ENCODE results near the gene RAB36. TPM values are rescaled to one million over a fixed set of nuclear protein-coding genes. Genes with fewer than 3 reads are reported as not detected.

The RAB36 gene
- total and polyA plus RNA-seq, 5 donors from 2014 or later: 0.17 to 0.61 (median 0.49) TPM; not detected in 1

- DNase-seq (no peak), ATAC-seq (ENCODE audit: low read depth in 2 of 2) (no peak)
- no peaks in the 10 kb centered on the region for H3K36me3 Mint-ChIP-seq
- no peak overlapping the region for H3K4me3 ChIP-seq (ENCODE audit: low read depth, low read length)
- H3K4me1 Mint-ChIP-seq: peaks cover 21 to 83% (median 41%) of the 10 kb centered on the region in 4 donors
- no peaks in the 10 kb centered on the region for H3K9me3 ChIP-seq (ENCODE audit: control insufficient read depth in 2 of 2, low read length in 2 of 2)
- H3K4me3 Mint-ChIP-seq: peak overlapping the region in 1 of 4 donors; percentile 58
- no peaks in the 10 kb centered on the region for H3K36me3 ChIP-seq (ENCODE audit: control insufficient read depth, insufficient read depth, low read length)
- H3K27ac Mint-ChIP-seq: peak overlapping the region in 2 of 3 donors; percentile 25 to 96
- H3K27me3 ChIP-seq (ENCODE audit: control insufficient read depth, insufficient read depth, low read length): no peaks in the 10 kb centered on the region
- H3K9me3 Mint-ChIP-seq: no peaks in the 10 kb centered on the region
- no peak overlapping the region for H3K27ac ChIP-seq (ENCODE audit: insufficient read depth, low read length, poor library complexity, severe bottlenecking)
- H3K27me3 Mint-ChIP-seq: peaks cover 6% of the 10 kb centered on the region
- peaks cover 63% of the 10 kb centered on the region for H3K4me1 ChIP-seq (ENCODE audit: control insufficient read depth, insufficient read depth, low read length, poor library complexity, severe bottlenecking)
Measured at GRCh38 chr22:23140385-23140784, 4.9 kb upstream of the RAB36 start.

GRCh38 chr22:23142546-23143105 is 2.7 kb upstream of the RAB36 start:
- no peaks in the 10 kb centered on the region for H3K27me3 ChIP-seq (ENCODE audit: control insufficient read depth, insufficient read depth, low read length)
- Mint-ChIP-seq H3K36me3 (no peaks in the 10 kb centered on the region), H3K4me3 (peak overlapping the region; percentile 81 to 92 (median 86)), H3K9me3 (no peaks in the 10 kb centered on the region), H3K4me1 (peaks cover 21 to 71% (median 40%) of the 10 kb centered on the region in 4 donors), H3K27ac (peak overlapping the region; percentile 84 to 96 (median 93)), H3K27me3 (peaks cover 6% of the 10 kb centered on the region)
- no peaks in the 10 kb centered on the region for H3K9me3 ChIP-seq (ENCODE audit: control insufficient read depth in 2 of 2, low read length in 2 of 2)
- H3K27ac ChIP-seq (ENCODE audit: insufficient read depth, low read length, poor library complexity, severe bottlenecking): peak overlapping the region; percentile 81
- H3K4me3 ChIP-seq (ENCODE audit: low read depth, low read length): no peak overlapping the region
- ATAC-seq (ENCODE audit: low read depth in 2 of 2) (no peak), DNase-seq (no peak)
- no peaks in the 10 kb centered on the region for H3K36me3 ChIP-seq (ENCODE audit: control insufficient read depth, insufficient read depth, low read length)
- H3K4me1 ChIP-seq (ENCODE audit: control insufficient read depth, insufficient read depth, low read length, poor library complexity, severe bottlenecking): peaks cover 53% of the 10 kb centered on the region

DNA sequence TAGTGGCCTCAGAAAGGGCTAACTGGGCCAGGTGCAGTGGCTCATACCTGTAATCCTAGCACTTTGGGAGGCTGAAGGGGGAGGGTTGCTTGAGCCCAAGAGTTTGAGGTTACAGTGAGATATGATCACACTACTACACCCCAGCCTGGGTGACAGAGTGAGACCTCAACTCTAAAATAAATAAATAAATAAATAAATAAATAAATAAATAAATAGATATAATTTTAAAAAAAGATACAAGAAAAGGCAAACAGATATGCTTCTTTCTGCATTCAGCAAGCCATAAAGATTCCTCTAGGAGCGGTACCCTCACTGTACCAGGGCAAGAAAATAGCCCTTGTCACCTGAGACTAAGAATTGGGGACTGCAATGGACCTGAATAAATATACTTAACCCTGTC is 2.2 kb upstream of the RAB36 start:
- H3K27me3 Mint-ChIP-seq: peaks cover 6% of the 10 kb centered on the region
- no peaks in the 10 kb centered on the region for H3K27me3 ChIP-seq (ENCODE audit: control insufficient read depth, insufficient read depth, low read length)
- ATAC-seq (ENCODE audit: low read depth in 2 of 2) (no peak), DNase-seq (no peak)
- peak overlapping the region; percentile 81 for H3K27ac ChIP-seq (ENCODE audit: insufficient read depth, low read length, poor library complexity, severe bottlenecking)
- H3K9me3 ChIP-seq (ENCODE audit: control insufficient read depth in 2 of 2, low read length in 2 of 2): no peaks in the 10 kb centered on the region
- H3K4me1 Mint-ChIP-seq: peaks cover 18 to 66% (median 35%) of the 10 kb centered on the region in 4 donors
- H3K4me3 Mint-ChIP-seq: peak overlapping the region in 3 of 4 donors; percentile 8 to 85 (median 68)
- H3K4me1 ChIP-seq (ENCODE audit: control insufficient read depth, insufficient read depth, low read length, poor library complexity, severe bottlenecking): peaks cover 48% of the 10 kb centered on the region
- peak overlapping the region in 2 of 3 donors; percentile 93 to 96 for H3K27ac Mint-ChIP-seq
- H3K36me3 ChIP-seq (ENCODE audit: control insufficient read depth, insufficient read depth, low read length): no peaks in the 10 kb centered on the region
- no peaks in the 10 kb centered on the region for H3K9me3 Mint-ChIP-seq
- no peaks in the 10 kb centered on the region for H3K36me3 Mint-ChIP-seq
- no peak overlapping the region for H3K4me3 ChIP-seq (ENCODE audit: low read depth, low read length)

DNA sequence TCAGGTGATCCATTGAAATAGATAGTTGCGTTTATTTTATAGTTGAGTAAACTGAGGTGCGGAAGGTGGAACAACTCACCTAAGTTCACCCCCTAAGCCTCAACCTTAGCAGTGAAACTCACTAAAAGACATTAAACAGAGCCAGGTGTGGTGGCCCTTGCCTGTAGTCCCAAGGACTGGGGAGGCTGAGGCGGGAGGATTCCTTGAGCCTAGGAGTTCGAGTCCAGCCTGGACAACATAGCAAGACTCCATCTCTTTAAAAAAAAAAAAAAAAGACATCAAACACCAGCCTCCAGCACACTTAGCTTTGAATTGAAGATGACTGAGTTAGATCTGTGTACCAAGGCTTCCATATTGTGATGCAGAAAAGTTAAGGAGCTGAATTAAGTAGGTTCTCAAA is 845 bp upstream of the RAB36 start:
- ATAC-seq (ENCODE audit: low read depth in 2 of 2): no peak
- peaks cover 15 to 53% (median 31%) of the 10 kb centered on the region in 4 donors for H3K4me1 Mint-ChIP-seq
- no peaks in the 10 kb centered on the region for H3K36me3 Mint-ChIP-seq
- Histone ChIP-seq H3K4me1 (ENCODE audit: control insufficient read depth, insufficient read depth, low read length, poor library complexity, severe bottlenecking) (peaks cover 39% of the 10 kb centered on the region), H3K9me3 (ENCODE audit: control insufficient read depth in 2 of 2, low read length in 2 of 2) (no peaks in the 10 kb centered on the region), H3K27me3 (ENCODE audit: control insufficient read depth, insufficient read depth, low read length) (no peaks in the 10 kb centered on the region), H3K27ac (ENCODE audit: insufficient read depth, low read length, poor library complexity, severe bottlenecking) (peak overlapping the region; percentile 83), H3K36me3 (ENCODE audit: control insufficient read depth, insufficient read depth, low read length) (no peaks in the 10 kb centered on the region), H3K4me3 (ENCODE audit: low read depth, low read length) (peak overlapping the region; percentile 67)
- DNase-seq: no peak
- no peaks in the 10 kb centered on the region for H3K9me3 Mint-ChIP-seq
- H3K27ac Mint-ChIP-seq: peak overlapping the region; percentile 88 to 96 (median 90)
- peaks cover 6% of the 10 kb centered on the region for H3K27me3 Mint-ChIP-seq
- H3K4me3 Mint-ChIP-seq: peak overlapping the region; percentile 76 to 86 (median 84)

- no peaks in the 10 kb centered on the region for H3K36me3 Mint-ChIP-seq
- H3K27ac Mint-ChIP-seq: peak overlapping the region; percentile 86 to 96 (median 91)
- no peaks in the 10 kb centered on the region for H3K9me3 Mint-ChIP-seq
- DNase-seq: peak in 1 of 3 donors; percentile 7
- no peaks in the 10 kb centered on the region for H3K9me3 ChIP-seq (ENCODE audit: control insufficient read depth in 2 of 2, low read length in 2 of 2)
- peak overlapping the region; percentile 83 for H3K27ac ChIP-seq (ENCODE audit: insufficient read depth, low read length, poor library complexity, severe bottlenecking)
- no peaks in the 10 kb centered on the region for H3K36me3 ChIP-seq (ENCODE audit: control insufficient read depth, insufficient read depth, low read length)
- no peaks in the 10 kb centered on the region for H3K27me3 ChIP-seq (ENCODE audit: control insufficient read depth, insufficient read depth, low read length)
- no peak overlapping the region for H3K4me3 ChIP-seq (ENCODE audit: low read depth, low read length)
- peaks cover 15 to 45% (median 30%) of the 10 kb centered on the region in 4 donors for H3K4me1 Mint-ChIP-seq
- ATAC-seq (ENCODE audit: low read depth in 2 of 2): no peak
- peaks cover 39% of the 10 kb centered on the region for H3K4me1 ChIP-seq (ENCODE audit: control insufficient read depth, insufficient read depth, low read length, poor library complexity, severe bottlenecking)
- H3K4me3 Mint-ChIP-seq: peak overlapping the region; percentile 84 to 93 (median 86)
- peaks cover 6% of the 10 kb centered on the region for H3K27me3 Mint-ChIP-seq
Measured at GRCh38 chr22:23145878-23146470, 697 bp downstream of the RAB36 start.

DNA sequence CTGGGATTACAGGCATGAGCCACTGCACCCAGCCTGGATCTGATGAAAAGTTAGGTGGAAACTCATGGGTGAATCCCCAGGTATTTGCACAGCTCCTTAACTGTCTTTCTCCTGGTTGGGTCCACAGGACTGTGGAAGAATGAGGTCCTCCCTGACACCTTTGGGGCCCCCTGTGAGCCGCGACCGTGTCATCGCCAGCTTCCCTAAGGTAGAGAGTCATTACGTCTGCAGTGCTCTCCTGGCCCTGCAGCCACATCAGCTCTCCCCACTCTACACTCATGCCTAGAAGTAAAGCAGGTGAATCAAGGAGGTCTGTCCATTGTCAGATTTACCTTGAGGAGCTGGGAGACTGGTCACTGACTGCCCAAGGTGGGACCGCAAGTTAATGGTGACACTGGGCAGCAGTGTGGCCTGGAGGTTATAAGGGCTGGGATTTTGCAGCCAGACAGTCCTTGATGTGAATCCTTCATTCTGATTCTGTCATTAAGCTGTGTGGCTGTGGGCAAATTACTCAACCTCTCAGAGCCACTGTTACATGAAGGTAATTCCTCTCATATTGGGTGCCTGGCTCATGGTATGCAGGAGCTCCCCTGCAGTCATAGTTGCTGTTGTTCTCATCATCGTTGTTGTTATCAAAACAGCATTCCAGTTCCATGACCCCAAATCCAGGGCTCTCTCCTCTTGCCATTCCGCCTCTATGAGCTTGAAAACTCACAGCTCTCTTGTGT is 1.4 kb downstream of the RAB36 start:
- Histone ChIP-seq H3K27me3 (ENCODE audit: control insufficient read depth, insufficient read depth, low read length) (no peaks in the 10 kb centered on the region), H3K27ac (ENCODE audit: insufficient read depth, low read length, poor library complexity, severe bottlenecking) (peak overlapping the region; percentile 83), H3K4me1 (ENCODE audit: control insufficient read depth, insufficient read depth, low read length, poor library complexity, severe bottlenecking) (peaks cover 35% of the 10 kb centered on the region), H3K9me3 (ENCODE audit: control insufficient read depth in 2 of 2, low read length in 2 of 2) (no peaks in the 10 kb centered on the region), H3K4me3 (ENCODE audit: low read depth, low read length) (no peak overlapping the region), H3K36me3 (ENCODE audit: control insufficient read depth, insufficient read depth, low read length) (no peaks in the 10 kb centered on the region)
- ATAC-seq (ENCODE audit: low read depth in 2 of 2) (no peak), DNase-seq (no peak)
- no peaks in the 10 kb centered on the region for H3K9me3 Mint-ChIP-seq
- H3K27ac Mint-ChIP-seq: peak overlapping the region; percentile 14 to 96 (median 86)
- no peaks in the 10 kb centered on the region for H3K36me3 Mint-ChIP-seq
- peaks cover 5% of the 10 kb centered on the region for H3K27me3 Mint-ChIP-seq
- peak overlapping the region in 2 of 4 donors; percentile 17 to 83 for H3K4me3 Mint-ChIP-seq
- H3K4me1 Mint-ChIP-seq: peaks cover 14 to 38% (median 26%) of the 10 kb centered on the region in 4 donors

- no peaks in the 10 kb centered on the region for H3K36me3 ChIP-seq (ENCODE audit: control insufficient read depth, insufficient read depth, low read length)
- Mint-ChIP-seq H3K36me3 (no peaks in the 10 kb centered on the region), H3K9me3 (no peaks in the 10 kb centered on the region), H3K4me1 (peaks cover 9 to 28% (median 19%) of the 10 kb centered on the region in 4 donors), H3K27ac (peak overlapping the region in 1 of 3 donors; percentile 2), H3K27me3 (no peaks in the 10 kb centered on the region), H3K4me3 (peak overlapping the region in 1 of 4 donors; percentile 19)
- no peak overlapping the region for H3K4me3 ChIP-seq (ENCODE audit: low read depth, low read length)
- DNase-seq (no peak), ATAC-seq (ENCODE audit: low read depth in 2 of 2) (no peak)
- peaks cover 23% of the 10 kb centered on the region for H3K4me1 ChIP-seq (ENCODE audit: control insufficient read depth, insufficient read depth, low read length, poor library complexity, severe bottlenecking)
- no peaks in the 10 kb centered on the region for H3K27me3 ChIP-seq (ENCODE audit: control insufficient read depth, insufficient read depth, low read length)
- H3K27ac ChIP-seq (ENCODE audit: insufficient read depth, low read length, poor library complexity, severe bottlenecking): no peak overlapping the region
- H3K9me3 ChIP-seq (ENCODE audit: control insufficient read depth in 2 of 2, low read length in 2 of 2): no peaks in the 10 kb centered on the region
Measured at GRCh38 chr22:23147617-23148387, 2.5 kb downstream of the RAB36 start.
